ENCODE results near the gene ING5.

The ING5 gene

GRCh38 chr2:241777686-241778627 is 76.1 kb downstream of the ING5 start:
- no peak for DNase-seq

Data from cerebellar nuclear complex (tissue), 1 donor.